Measurements from ENCODE around the gene GIPR. TPM values are rescaled to one million over a fixed set of nuclear protein-coding genes. Genes with fewer than 3 reads are reported as not detected.

The GIPR gene
- total RNA-seq, 1 donor from 2014 or later = under 0.01 TPM

DNA sequence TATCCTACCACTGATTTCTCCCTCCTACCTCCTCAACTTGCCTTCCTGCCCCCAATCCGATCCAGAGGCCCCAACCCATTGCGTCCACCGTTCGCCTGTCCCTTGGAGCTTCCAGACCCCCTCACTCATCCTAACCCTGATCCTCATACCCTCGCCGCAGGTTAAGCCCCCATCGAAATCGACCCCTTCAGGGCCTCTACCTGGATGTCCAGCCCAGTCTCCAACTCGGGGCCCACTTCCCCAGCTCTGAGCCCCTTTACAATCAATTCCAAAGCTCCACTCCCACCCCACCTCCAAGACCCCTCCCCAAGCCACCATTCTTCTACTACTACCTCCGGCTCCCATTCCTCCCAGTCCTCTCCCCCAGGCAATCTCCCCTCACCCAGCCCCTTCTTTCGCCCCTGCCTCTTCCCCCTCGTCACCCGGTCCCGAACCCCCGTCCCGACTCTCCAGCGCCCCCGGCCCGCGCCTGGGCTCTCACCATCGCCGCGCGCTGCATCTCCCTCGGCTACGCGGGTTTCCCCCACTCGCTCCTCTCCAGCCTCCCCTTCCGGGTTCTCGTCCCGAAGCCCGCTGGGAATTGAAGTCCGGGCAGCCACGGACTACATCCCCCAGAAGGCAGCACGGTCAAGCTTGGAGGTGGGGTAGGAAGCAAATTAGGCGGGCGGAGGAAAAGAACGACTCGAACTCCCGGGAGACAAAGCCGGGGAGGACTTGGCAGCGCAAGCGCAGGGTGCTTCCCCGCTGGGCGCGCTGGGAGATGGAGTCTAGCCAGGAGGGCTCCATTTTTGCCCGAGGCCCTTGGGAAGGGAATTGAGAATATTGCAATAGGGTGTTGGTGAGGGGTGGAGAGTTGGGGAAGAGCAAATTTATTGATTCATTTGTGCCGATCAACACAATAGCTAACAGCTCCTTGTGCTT is 62.6 kb downstream of the GIPR start, which contains the start of gene FBXO46:
TSS of gene FBXO46 (minus strand) at position 529 of the 921 bp plus-strand sequence. CDS start 17,401 bp downstream, outside the sequence.
- peak; percentile 97 to 98 for DNase-seq (ENCODE audit: low read depth in 2 of 2)

Other genes with a start within 250 kb of the GIPR start
- gene ERCC1, start 244.3 kb upstream of the GIPR start, total RNA-seq = 49.0 and 51.2 TPM in 2 replicates
- gene FOSB, start 200.2 kb upstream of the GIPR start, total RNA-seq = 0.65 and 23.4 TPM in 2 replicates
- gene RTN2, start 171.2 kb upstream of the GIPR start, total RNA-seq = 5.0 and 5.6 TPM in 2 replicates
- 1.3 TPM in 1 of 2 replicates, not detected in the other for gene PPM1N, start 169.8 kb upstream of the GIPR start, total RNA-seq
- 32.9 and 49.0 TPM in 2 replicates for gene VASP, start 160.7 kb upstream of the GIPR start, total RNA-seq
- gene OPA3, start 83.4 kb upstream of the GIPR start, total RNA-seq = 3.1 and 5.4 TPM in 2 replicates
- 1.1 and 1.6 TPM in 2 replicates for gene GPR4, start 66.0 kb upstream of the GIPR start, total RNA-seq
- 8.9 and 15.1 TPM in 2 replicates for gene EML2, start 28.8 kb upstream of the GIPR start, total RNA-seq
- gene SNRPD2, start 23.7 kb downstream of the GIPR start, total RNA-seq = 331 and 391 TPM in 2 replicates
- gene QPCTL, start 24.4 kb downstream of the GIPR start, total RNA-seq = 5.9 and 7.7 TPM in 2 replicates
- 3.5 and 4.4 TPM in 2 replicates for gene FBXO46, start 62.7 kb downstream of the GIPR start, total RNA-seq
- not detected in 2 replicates for gene MEIOSIN, start 65.2 kb downstream of the GIPR start, total RNA-seq
- gene SIX5, start 101.0 kb downstream of the GIPR start, total RNA-seq = 3.3 and 5.0 TPM in 2 replicates
- 4.4 and 7.7 TPM in 2 replicates for gene DMPK, start 114.3 kb downstream of the GIPR start, total RNA-seq
- 11.6 and 19.4 TPM in 2 replicates for gene DMWD, start 124.6 kb downstream of the GIPR start, total RNA-seq
- under 0.01 TPM in 2 replicates for gene RSPH6A, start 147.1 kb downstream of the GIPR start, total RNA-seq
- 18.1 and 21.4 TPM in 2 replicates for gene SYMPK, start 194.9 kb downstream of the GIPR start, total RNA-seq
- gene FOXA3, start 196.1 kb downstream of the GIPR start, total RNA-seq = under 0.01 TPM in 2 replicates
- 13.1 and 20.0 TPM in 2 replicates for gene IRF2BP1, start 217.9 kb downstream of the GIPR start, total RNA-seq
- gene MYPOP, start 234.4 kb downstream of the GIPR start, total RNA-seq = 0.87 and 1.2 TPM in 2 replicates
- gene NANOS2, start 246.6 kb downstream of the GIPR start, total RNA-seq = not detected in 2 replicates